CD4-positive, alpha-beta T cell treated with Interleukin-6 for 4 hours (primary cell): ENCODE data around the gene RSPO4.
"Not testable (repeated sequence)": the region's sequence is repeated elsewhere in the genome, so short reads cannot be mapped to it uniquely, and the experiment has no call there.

ENCODE experiments used
- DNase-seq: peaks from one replicate; pipeline ENCODE4 v3.0.0-alpha.2; 2020; ENCODE audit warnings: mixed read lengths

RSPO4 gene

GRCh38 chr20:1001911-1002681, at the start of gene RSPO4:
Gene RSPO4 (minus strand): TSS chr20:1002311. CDS start chr20:1002164, 147 bp downstream.
- DNase-seq, result no peak

GRCh38 chr20:1050440-1050839, 48.3 kb upstream of the RSPO4 start:
- no peak for DNase-seq

DNA sequence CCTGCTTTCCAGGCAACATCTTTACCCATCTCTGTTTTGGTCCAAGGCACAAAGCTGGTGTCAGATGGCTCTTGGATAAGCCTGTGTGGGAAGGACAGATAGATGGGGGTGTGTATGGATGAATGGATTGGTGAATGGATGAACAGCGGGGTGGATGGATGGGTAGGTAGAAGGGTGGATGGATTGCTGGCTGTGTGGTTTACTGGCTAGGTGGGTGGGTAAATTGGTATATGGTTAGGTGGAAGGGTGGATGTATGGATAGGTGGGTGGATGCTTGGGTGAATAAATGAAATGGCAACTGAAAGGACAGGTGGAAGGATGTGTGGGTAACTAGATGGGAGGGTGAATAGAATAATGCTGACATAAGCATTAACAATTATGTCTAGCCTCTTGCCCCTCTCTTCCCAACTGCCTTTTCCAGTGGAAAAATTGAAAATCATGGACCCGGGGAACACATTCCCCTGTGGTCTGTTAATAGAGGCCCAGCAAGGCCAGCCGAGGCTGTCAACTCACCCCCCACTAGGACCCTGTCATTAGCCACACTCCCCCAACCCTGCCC, 43.8 kb upstream of the RSPO4 start:
- DNase-seq, result no peak

DNA sequence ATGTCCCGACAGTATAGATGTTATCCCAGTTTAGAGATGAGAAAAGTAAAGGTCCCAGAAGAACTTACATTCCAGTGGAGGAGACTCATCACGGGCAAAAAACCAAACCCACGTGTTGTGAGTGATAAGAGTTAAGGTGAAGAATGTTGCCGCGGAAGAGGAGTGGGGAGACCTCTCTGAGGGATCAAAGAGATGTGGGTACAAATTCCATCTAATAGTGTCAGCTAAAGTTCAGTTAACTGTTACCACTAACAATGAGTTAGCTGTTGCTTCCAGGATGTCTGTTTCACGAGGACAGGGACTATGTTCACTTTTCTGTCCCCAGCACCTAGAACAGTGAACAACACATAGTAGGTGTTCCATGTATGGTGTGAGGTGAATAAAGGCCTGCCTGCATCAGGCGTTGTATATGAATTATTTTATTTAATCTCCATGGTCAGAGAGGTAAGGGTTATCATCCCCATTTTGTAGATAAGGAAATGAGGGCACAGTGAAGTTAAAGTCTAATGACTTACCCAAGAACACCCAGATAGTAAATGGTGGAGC, 39.8 kb upstream of the RSPO4 start:
- no peak for DNase-seq

DNA sequence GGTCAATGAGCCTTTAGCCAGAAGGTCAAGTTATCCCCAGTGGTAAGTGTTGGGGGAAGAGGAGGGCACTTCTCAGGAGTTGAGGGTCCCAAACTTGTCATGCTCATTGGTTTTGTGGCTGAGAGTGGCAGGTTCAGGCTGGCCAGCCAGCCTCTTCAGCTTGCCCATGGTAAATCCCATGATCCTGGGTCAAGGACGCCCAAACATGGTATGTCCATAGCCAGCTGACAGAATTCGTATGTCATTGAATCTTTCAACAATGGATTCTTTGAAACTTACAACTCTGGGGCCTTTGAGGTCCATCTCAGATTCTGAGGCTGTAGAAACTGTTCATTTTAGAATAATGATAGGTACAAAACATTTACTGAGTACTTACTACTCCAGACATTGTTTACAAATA, 36.1 kb upstream of the RSPO4 start:
- DNase-seq, result no peak

DNA sequence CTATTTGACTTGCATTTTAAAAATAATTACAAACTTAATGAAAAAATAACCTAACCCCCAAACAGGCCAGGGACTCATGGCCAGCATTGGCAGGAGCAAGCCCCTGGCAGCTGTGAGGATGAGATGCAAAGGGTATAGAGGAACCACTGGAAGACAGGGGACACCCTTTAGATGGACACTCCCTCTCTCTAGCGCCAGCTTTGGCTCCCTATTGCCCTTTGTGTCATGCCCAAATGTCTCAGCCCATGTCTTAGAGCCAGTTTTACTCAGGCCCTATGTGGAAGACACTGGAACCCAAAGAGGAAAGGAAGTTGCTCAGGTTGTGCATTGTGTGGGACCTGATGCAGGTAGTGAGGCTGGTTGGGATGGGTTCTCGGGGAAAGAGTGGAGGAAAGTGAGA, 34.9 kb upstream of the RSPO4 start:
- DNase-seq, result no peak

- no peak for DNase-seq
These were observed 33.4 kb upstream of the RSPO4 start for GRCh38 chr20:1035466-1035865.

- no peak for DNase-seq
These were observed 32.3 kb upstream of the RSPO4 start for GRCh38 chr20:1034415-1034789.

GRCh38 chr20:1033751-1034414, 31.8 kb upstream of the RSPO4 start:
- DNase-seq, result no peak

GRCh38 chr20:1029980-1030379, 27.9 kb upstream of the RSPO4 start:
- DNase-seq, result no peak

DNA sequence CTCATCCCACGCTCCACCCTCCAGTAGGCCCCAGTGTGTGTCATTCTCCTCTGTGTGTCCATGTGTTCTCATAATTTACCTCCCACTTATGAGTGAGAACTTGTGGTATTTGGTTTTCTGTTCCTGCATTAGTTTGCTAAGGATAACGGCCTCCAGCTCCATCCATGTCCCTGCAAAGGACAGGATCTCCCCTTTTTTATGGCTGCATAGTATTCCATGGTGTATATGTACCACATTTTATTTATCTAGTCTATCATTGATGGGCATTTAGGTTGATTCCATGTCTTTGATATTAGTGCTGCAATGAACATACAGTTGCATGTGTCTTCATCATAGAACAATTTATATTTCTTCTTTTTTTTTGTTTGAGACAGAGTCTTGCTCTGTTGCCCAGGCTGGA, 24.1 kb upstream of the RSPO4 start:
- not testable (repeated sequence) for DNase-seq

- DNase-seq, result no peak
These were observed 20.8 kb upstream of the RSPO4 start for GRCh38 chr20:1022871-1023270.

GRCh38 chr20:1020614-1021013, 18.5 kb upstream of the RSPO4 start:
- no peak for DNase-seq

GRCh38 chr20:1019344-1019743, 17.2 kb upstream of the RSPO4 start:
- no peak for DNase-seq

DNA sequence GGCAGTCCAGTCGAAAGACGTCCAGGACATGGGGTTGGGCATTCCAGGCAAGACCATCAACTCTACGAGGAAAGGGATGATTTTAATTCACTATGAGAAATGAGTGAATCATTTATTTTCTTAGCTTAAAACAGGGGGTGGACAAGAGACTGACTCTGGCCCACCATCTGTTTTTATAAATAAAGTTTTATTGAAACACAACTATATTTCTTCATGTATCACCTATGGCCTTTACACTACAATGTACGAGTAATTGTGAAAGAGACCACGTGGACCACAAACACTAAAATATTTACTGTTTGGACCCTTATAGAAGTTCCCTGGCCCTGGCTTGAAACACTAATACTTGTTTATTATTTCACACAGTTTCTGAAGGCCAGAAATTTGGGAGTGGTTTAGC, 15.6 kb upstream of the RSPO4 start:
- DNase-seq, result no peak

DNA sequence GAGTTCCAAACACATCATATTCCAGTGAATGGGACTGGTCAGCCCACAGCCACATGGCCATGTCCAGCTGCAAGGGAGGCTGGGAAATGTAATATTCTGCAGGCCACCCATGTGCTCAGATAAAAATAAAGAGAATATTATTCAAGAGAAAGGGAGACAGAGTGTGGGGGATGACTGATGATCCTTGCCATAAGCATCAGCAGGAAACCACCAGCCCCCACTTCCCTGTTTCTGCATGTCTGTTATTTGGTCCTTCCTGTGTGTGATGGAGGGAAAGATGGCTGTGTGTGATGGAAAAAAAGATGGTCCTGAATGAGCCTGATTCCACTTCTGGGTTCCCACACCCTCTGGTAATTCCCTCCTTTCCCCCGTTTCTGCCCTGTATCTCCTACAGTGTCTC, 13.1 kb upstream of the RSPO4 start:
- no peak for DNase-seq

DNA sequence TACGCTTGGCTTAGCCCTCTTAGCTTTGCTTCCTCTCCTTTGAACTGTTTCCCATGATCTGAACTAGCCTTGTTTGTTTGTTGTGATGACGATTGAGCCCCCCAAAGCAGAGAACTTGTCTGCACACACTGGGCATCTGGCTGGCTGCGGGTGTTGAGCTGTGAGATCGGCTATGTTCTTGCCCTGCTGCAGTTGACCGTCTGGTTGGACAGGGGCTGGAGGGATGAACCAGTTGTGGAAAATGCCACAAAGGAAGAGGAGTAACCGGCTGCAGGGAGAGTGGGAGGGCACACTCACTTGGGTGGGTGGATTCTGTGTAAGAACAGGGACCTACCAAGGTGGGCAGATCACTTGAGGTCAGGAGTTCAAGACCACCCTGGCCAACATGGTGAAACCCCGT, 12.4 kb upstream of the RSPO4 start:
- no peak for DNase-seq

- DNase-seq, result no peak
These were observed 11.6 kb upstream of the RSPO4 start for GRCh38 chr20:1013566-1014340.

DNA sequence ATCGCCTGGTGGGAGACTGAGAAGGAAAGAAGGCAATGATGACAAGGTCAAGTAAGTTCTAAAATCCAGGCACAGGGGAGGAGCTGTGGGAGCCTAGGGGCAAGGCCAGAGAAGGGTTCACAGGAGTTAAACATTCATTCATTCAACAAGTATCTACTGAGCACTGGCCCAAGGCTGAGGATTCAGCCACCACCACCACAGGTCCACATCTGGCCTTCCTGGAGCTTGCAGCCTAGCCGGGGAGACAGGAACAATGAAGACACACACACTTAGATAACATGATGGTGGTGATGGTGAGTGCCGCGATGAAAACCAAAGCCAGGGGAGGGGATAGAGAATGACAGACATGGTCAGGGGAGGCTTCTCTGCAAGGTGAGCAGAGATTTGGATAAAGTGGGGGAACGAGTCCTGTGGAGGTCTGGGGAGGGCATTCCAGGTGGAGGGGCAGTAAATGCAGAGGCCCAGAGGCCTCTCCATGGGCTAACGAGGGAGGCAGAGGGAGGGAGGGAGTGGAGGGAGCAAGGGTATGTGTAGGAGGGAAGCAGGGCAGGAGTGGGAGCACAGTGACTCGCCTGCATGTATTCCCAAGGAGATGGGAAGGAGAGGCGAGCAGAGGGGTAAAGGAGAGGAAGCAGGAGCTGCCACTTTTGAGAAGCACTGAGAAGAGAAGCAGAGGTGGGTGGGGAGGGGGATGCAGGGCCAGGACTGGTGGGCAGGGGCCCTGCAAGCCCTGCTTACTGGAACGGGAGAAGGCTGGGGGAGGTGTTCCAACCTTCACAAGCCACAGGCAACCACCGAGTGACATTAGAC, 10.5 kb upstream of the RSPO4 start:
- no peak for DNase-seq

DNA sequence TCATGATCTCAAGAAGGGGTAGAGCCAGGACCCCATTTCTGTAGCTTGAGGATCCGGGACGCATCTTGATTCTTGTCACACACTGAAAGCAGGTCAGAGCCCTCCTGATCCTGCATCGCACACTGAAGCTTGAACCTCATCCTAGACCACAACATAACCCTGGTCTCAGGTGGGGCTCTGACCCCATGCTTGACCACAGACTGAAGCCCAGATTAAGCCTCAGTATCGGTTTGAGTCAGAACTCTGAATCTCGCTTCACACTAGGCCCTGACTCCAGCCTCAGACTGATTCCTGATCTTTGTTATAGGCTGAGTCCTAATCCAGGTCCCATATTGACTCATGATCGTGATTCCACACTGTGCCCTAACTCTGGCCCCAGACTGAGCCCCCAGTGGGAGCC, 8.5 kb upstream of the RSPO4 start:
- DNase-seq, result no peak

GRCh38 chr20:1005452-1006027, 3.4 kb upstream of the RSPO4 start:
- DNase-seq, result peak; percentile 15
